Measurements from ENCODE around the gene LAMP1.
A peak's percentile ranks its signal among the peaks of the same experiment; 100 is the strongest.
"Not testable (repeated sequence)": the region's sequence is repeated elsewhere in the genome, so short reads cannot be mapped to it uniquely, and the experiment has no call there.

The LAMP1 gene

GRCh38 chr13:113297370-113298042, 467 bp downstream of the LAMP1 start:
- DNase-seq (ENCODE audit: low read depth in 2 of 2), result peak; percentile 21 to 25

- DNase-seq (ENCODE audit: low read depth in 2 of 2), result no peak
Measured at GRCh38 chr13:113298043-113298945, 1.3 kb downstream of the LAMP1 start.

GRCh38 chr13:113299951-113300350, 2.9 kb downstream of the LAMP1 start:
- DNase-seq (ENCODE audit: low read depth in 2 of 2), result no peak

- DNase-seq (ENCODE audit: low read depth in 2 of 2), result no peak
Measured at GRCh38 chr13:113302986-113303385, 5.9 kb downstream of the LAMP1 start.

GRCh38 chr13:113304121-113304520, 7.1 kb downstream of the LAMP1 start:
- DNase-seq (ENCODE audit: low read depth in 2 of 2), result no peak

GRCh38 chr13:113305208-113305607, 8.2 kb downstream of the LAMP1 start:
- no peak for DNase-seq (ENCODE audit: low read depth in 2 of 2)

- no peak for DNase-seq (ENCODE audit: low read depth in 2 of 2)
Measured at GRCh38 chr13:113307491-113307890, 10.5 kb downstream of the LAMP1 start.

GRCh38 chr13:113309473-113309872, 12.4 kb downstream of the LAMP1 start:
- no peak for DNase-seq (ENCODE audit: low read depth in 2 of 2)

GRCh38 chr13:113314112-113314511, 17.1 kb downstream of the LAMP1 start:
- DNase-seq (ENCODE audit: low read depth in 2 of 2), result not testable (repeated sequence)

GRCh38 chr13:113314895-113315470, 17.9 kb downstream of the LAMP1 start:
- DNase-seq (ENCODE audit: low read depth in 2 of 2), result not testable (repeated sequence)

GRCh38 chr13:113315992-113316391, 19.0 kb downstream of the LAMP1 start:
- DNase-seq (ENCODE audit: low read depth in 2 of 2), result no peak

- no peak for DNase-seq (ENCODE audit: low read depth in 2 of 2)
Measured at GRCh38 chr13:113317031-113317430, 20.0 kb downstream of the LAMP1 start.

- DNase-seq (ENCODE audit: low read depth in 2 of 2), result no peak
Measured at GRCh38 chr13:113318956-113319355, 21.9 kb downstream of the LAMP1 start.

GRCh38 chr13:113319371-113319770, 22.3 kb downstream of the LAMP1 start:
- DNase-seq (ENCODE audit: low read depth in 2 of 2), result no peak

- DNase-seq (ENCODE audit: low read depth in 2 of 2), result no peak
Measured at GRCh38 chr13:113320226-113320875, 23.3 kb downstream of the LAMP1 start.

GRCh38 chr13:113321546-113321945, 24.5 kb downstream of the LAMP1 start:
- no peak for DNase-seq (ENCODE audit: low read depth in 2 of 2)

- DNase-seq (ENCODE audit: low read depth in 2 of 2), result no peak
Measured at GRCh38 chr13:113322043-113322461, 25.0 kb downstream of the LAMP1 start.

- DNase-seq (ENCODE audit: low read depth in 2 of 2), result no peak
Measured at GRCh38 chr13:113322890-113323651, 26.0 kb downstream of the LAMP1 start.

GRCh38 chr13:113323869-113324268, 26.8 kb downstream of the LAMP1 start:
- DNase-seq (ENCODE audit: low read depth in 2 of 2), result no peak

- no peak for DNase-seq (ENCODE audit: low read depth in 2 of 2)
Measured at GRCh38 chr13:113324398-113324797, 27.4 kb downstream of the LAMP1 start.

GRCh38 chr13:113325779-113326178, 28.7 kb downstream of the LAMP1 start:
- no peak for DNase-seq (ENCODE audit: low read depth in 2 of 2)
